HG03159 (cell line): Measurements from ENCODE around the gene ZMYND19.
A peak's percentile ranks its signal among the peaks of the same experiment; 100 is the strongest.
"Not testable (repeated sequence)": the region's sequence is repeated elsewhere in the genome, so short reads cannot be mapped to it uniquely, and the experiment has no call there.

Experiments
- ATAC-seq: cut with Tn5 transposase; IDR thresholded peaks from one replicate; pipeline ENCODE4 v1.9.1; 2021; ENCODE audit warnings: mild to moderate bottlenecking, moderate library complexity; ENCODE audit not compliant: unreplicated experiment

The ZMYND19 gene

GRCh38 chr9:137614631-137615386 is 24.5 kb upstream of the ZMYND19 start:
- no peak for ATAC-seq

DNA sequence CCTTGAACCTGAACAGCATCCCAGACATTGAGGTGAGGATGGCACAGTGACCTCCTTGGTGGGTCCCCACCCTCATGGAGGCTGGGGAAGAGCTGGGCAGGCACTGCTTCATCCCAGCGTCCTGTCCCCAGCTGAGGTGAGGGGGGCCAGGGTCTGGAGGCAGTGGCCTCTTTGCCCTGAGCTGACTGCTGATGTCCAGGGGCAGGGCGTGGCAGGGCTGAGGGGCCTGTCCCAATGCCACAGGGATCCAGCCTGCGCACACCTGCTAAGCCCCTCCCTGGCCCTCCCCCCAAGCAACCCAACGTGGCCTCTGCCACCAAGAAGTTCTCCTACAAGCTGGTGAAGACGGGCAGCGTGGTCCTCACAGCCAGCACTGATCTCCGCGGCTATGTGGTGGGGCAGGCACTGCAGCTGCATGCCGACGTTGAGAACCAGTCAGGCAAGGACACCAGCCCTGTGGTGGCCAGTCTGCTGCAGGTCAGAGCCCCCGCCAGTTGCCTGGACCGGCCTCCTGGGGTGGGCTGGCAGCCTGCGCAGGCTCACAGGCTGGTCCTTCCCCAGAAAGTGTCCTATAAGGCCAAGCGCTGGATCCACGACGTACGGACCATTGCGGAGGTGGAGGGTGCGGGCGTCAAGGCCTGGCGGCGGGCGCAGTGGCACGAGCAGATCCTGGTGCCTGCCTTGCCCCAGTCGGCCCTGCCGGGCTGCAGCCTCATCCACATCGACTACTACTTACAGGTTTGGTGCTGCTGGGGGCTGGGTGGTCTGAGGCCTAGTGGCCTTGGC is 23.6 kb upstream of the ZMYND19 start:
- ATAC-seq: no peak

GRCh38 chr9:137613259-137613658 is 22.9 kb upstream of the ZMYND19 start:
- no peak for ATAC-seq

GRCh38 chr9:137612741-137613142 is 22.4 kb upstream of the ZMYND19 start:
- no peak for ATAC-seq

- no peak for ATAC-seq
Observed at GRCh38 chr9:137611623-137612609, 21.6 kb upstream of the ZMYND19 start.

DNA sequence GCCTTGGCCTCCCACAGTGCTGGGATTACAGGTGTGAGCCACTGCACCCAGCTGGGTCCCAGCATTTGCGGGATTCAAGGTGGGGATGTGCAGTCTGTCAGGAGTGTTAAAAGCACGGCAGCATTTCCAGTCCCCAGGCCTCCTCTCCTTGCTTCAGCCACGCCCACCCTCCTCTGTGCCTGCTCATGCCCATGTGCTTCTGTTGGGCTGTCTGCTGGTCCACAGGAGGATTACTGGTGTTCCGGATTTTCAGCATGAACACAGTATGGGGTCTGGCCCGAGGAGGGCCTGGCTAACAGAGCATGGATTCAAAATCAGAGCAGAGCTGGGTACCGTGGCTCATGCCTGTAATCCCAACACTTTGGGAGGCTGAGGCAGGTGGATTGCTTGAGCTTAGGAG is 20.6 kb upstream of the ZMYND19 start:
- ATAC-seq: no peak

DNA sequence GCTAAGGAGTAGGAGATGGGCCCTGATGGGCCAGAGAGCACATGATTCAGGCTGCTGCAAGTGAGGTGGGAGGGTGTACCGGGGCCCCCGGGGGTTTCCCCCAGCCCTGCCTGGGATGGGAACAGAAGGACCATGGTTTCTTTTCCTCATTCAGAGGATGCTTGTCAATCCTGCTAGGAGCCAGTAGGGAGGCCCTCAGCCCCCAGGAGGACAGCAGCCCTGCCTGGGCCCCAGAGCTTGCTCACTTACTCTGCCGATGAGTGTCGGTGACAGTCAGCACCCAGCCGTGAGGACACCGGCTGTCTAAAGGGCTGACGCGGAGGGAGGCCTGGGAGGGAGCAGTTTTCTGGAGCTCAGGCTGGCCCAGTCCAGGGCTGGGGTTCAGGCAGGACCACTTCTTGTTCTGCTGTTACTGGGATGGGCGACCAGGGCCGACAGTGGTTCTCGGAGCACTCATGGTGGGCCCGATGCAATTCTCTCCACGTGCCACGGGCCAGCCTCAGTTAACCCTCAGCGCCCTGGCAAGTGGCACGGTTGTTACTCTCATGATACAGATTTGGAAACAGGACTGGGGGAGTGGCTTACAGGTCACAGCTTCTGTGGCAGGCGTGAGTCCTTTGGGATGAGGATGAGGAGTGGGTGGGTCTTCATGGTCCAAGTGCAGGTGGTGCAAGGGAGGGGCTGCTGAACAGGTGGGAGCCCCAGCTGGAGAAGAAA is 17.0 kb upstream of the ZMYND19 start:
- no peak for ATAC-seq

GRCh38 chr9:137606734-137607138 is 16.4 kb upstream of the ZMYND19 start:
- no peak for ATAC-seq

DNA sequence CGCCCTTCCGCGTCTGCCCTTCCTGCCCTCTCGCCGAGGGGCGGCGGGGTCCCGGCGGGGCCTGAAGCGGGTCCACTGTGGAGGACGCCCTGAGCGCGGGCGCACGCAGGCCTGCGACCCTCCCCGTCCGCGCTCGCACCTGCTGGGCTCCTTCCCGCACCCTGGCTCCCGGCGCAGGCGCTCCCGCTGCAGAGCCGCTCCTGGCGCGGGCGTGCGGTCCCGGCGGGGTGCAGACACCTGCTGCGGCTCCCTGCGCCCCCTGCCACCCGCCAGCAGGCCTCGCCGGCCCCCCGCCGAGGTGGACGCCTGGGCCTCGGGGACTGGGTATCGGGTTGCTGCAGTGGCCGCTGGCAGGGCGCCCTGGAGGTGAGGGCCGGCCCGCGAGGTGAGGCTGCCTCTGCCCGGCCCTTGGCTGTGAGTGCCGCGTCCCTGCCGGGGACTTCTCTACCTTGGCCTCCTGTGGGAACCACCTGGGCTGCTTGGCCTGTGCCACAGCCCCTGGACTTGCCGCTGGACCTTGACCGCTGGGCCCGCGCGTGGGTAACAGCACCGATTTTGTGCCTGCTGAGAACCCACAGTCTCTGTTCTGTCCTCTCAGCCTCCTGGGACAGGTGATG is 15.8 kb upstream of the ZMYND19 start:
- ATAC-seq: peak; percentile 13

GRCh38 chr9:137605121-137606004 is 15.1 kb upstream of the ZMYND19 start, which contains the start of gene ARRDC1:
Gene ARRDC1, plus strand, starts transcription at chr9:137605686. Its CDS starts 32 bp downstream, at chr9:137605718.
- peak; percentile 65 for ATAC-seq

DNA sequence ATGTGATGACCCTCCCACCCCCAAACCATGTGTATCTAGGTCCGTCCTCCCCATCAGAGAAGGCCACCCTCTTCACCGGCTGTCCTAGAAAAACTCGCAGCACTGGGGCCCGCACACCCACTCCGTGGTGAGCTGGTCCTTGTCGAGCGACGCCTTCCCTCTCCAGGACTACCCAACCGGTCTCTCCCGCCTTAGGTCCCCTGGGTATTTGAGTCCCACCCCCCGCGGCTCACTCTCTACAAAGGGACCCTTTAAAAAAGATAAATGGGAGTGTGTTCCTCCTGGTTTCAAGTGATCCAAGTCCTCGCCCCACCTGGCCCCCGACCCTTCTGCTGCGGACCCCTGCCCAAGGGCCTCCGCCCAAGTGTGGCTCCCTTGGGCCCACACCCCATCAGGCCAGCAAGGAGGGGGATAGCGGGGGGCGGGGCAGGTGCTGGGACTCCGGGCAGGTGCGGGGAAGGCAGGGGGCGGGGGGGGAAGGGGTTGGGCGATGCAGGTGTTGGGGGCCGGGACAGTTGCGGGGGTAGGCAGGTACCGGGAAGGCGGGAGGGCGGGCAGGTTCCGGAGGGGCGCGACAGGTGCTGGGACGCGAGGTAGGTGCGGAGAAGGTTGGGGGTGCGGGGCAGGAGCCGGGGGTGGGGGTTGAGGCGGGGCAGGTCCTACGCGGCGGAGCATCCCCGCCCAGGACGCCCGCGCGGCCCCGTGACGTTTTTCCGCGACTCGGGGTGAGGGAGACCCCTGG is 14.2 kb upstream of the ZMYND19 start:
- ATAC-seq: no peak

GRCh38 chr9:137603879-137604278 is 13.6 kb upstream of the ZMYND19 start:
- ATAC-seq: no peak

- ATAC-seq: no peak
Observed at GRCh38 chr9:137602661-137603060, 12.3 kb upstream of the ZMYND19 start.

- no peak for ATAC-seq
Observed at GRCh38 chr9:137598943-137599342, 8.6 kb upstream of the ZMYND19 start.

- not testable (repeated sequence) for ATAC-seq
Observed at GRCh38 chr9:137596577-137596976, 6.3 kb upstream of the ZMYND19 start.

GRCh38 chr9:137593176-137593575 is 2.9 kb upstream of the ZMYND19 start:
- ATAC-seq: no peak

DNA sequence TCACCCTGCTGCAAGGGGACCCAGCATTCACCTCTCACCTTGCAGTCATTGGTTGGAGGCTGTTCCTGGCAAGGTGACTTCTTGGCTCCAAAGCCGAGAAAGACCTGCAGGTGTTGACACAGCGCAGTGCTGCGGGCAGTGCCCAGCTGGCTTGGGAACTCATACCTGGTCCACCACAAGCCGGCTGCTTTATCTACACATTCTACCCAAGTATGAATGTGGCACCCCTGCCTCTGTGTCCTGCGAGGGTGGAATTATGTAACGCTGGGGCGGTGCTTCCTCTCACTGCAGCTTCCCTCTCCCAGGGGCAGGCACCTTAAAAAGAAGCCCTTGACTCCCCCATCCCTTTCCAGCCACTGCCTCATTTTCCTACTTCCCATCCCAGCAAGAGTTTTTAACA is 2.5 kb upstream of the ZMYND19 start:
- ATAC-seq: no peak

DNA sequence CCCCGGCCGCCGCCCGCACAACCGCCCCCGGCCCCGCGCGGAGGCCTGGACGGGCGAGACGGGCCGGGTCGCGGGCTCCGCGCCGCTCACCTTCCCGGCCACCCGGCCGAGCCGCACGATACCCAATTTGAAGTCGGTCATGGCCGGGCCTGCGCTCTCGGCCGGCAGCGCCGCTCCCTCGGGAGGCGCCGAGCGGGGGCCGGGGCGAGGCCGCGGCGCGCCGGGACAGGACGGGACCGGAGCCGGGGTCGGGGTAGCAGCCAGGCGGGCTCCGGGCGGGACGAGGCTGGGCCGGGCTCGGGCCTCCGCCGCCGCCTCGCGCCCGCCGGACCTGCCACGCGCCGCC is 216 bp downstream of the ZMYND19 start:
- peak; percentile 20 for ATAC-seq
